ENCODE data around the gene SIPA1L3.

Gene SIPA1L3

GRCh38 chr19:38118176-38118575 is 211.2 kb downstream of the SIPA1L3 start:
- no peak for DNase-seq

GRCh38 chr19:38120471-38121025 is 213.5 kb downstream of the SIPA1L3 start:
- DNase-seq: no peak

GRCh38 chr19:38122402-38123093 is 215.5 kb downstream of the SIPA1L3 start:
- peak; percentile 87 for DNase-seq

DNA sequence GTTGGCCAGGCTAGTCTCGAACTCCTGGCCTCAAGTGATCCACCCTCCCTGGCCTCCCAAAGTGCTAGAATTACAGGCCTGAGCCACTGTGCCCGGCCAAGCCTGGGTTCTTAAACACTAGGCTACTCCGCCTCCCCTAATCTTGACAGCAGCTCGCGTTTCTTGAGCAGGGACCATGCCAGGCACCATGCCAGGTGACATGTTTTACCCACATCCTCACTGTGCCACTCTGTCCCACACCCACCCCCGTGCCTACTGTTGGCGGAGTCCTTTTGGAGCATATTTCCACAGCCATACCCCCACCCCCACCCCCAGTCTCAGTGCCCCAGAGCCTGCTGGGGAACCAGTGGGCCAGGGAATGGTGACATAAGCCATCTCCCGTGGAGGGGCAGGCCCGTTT is 218.2 kb downstream of the SIPA1L3 start:
- no peak for DNase-seq

DNA sequence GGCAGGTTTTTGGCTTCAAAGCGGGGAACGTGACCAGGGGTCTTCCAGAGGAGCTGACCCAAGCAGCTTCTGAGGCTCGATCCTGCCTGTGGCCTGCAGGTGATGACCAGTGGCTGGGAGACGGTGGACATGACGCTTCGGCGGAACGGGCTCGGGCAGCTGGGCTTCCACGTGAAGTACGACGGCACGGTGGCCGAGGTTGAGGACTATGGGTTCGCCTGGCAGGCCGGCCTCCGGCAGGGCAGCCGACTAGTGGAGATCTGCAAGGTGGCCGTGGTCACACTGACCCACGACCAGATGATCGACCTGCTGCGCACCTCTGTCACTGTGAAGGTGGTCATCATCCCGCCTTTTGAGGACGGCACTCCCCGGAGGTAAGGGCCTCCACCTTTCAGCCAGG is 223.4 kb downstream of the SIPA1L3 start:
- no peak for DNase-seq

DNA sequence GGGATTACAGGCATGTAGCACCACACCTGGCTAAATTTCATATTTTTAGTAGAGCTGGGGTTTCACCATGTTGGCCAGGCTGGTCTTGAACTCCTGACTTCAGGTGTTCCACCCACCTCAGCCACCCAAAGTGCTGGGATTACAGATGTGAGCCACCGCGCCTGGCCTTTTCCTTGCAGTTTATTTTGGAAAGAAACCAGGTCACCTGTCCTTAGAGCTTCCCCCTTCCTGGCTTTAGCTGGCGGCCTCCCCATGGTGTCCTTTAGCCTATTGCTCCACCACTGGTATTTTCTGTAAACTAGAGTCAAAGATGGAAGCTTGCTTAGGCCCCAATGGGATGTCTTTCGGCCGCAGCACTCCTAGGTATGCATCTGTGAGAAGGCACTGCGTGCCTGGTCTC is 225.8 kb downstream of the SIPA1L3 start:
- no peak for DNase-seq

- no peak for DNase-seq
Measured at GRCh38 chr19:38133319-38133718, 226.3 kb downstream of the SIPA1L3 start.

DNA sequence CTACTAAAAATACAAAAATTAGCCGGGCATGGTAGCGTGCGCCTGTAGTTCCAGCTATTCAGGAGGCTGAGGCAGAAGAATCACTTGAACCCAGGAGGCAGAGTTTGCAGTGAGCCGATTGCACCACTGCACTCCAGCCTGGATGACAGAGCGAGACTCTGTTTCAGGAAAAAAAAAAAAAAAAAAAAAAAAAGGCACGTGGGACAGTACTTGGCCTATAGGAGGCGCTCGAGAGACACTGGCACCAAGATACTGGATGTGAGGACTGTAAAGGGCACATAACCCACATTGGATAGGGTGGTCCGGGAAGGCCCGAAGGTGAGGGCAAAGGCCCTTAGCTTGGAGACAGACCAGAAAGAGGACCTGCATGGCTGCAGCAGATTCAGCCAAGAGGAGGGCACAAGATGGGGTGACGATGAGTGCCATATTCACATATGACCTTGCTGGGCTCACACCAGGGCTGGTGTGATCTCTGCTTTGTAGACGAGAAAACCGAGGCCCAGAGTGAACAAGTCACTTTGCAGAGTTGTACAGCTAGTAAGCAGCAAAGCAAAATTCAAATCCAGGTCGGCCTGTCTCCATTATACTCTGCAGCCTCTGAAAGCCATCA is 227.6 kb downstream of the SIPA1L3 start:
- DNase-seq: no peak

GRCh38 chr19:38135150-38135998 is 228.4 kb downstream of the SIPA1L3 start:
- DNase-seq: no peak

GRCh38 chr19:38139122-38139521 is 232.1 kb downstream of the SIPA1L3 start:
- DNase-seq: no peak

DNA sequence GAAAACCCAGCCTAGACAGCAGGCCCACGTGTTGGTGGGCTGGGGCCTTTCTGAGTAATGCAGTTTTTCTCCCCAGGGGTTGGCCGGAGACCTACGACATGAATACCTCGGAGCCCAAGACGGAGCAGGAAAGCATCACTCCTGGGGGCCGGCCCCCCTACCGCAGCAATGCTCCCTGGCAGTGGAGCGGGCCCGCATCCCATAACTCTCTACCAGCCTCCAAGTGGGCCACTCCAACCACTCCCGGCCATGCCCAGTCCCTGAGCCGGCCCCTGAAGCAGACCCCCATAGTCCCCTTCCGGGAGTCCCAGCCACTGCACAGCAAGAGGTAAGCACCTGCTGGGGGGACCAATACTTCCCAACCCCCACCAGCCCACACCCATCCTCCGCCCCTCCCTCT is 234.1 kb downstream of the SIPA1L3 start:
- no peak for DNase-seq

DNA sequence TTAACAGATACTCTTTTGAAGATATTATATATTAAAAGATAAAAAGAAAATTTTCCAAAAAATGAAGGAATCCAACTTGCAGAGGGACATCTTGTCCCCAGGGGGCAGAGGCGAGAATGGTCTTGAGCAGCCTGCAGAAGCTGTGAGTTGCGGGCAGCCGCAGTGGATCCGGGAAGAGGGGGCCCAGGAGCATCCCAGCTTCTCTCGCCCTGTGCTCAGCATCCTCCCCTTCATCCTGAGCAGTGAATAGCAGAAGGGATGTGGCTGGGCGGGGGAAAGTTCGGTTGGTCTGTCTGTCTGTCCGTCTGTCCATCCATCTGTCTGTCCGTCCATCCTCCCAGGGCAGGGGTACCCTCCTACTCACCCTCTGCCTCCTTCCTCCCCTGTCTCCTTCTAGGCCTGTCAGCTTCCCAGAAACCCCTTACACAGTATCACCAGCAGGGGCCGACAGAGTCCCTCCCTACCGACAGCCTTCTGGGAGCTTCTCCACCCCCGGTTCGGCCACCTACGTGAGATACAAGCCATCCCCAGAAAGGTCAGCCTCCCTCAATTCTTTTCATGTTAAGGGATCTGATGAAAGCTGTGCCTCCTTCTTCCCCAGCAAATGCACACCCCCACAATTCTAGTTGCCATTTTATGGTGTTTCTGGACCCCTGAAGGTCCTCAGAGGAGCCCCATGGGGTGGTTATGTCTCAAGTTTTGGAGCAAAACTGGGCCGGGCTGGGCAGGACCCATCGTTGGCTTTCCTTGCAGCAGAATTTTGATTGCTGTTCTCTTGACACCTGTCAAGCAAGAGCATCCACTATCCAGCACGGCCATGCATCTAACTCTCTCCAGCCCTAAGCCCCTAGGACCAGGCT is 235.4 kb downstream of the SIPA1L3 start:
- peak; percentile 26 for DNase-seq

DNA sequence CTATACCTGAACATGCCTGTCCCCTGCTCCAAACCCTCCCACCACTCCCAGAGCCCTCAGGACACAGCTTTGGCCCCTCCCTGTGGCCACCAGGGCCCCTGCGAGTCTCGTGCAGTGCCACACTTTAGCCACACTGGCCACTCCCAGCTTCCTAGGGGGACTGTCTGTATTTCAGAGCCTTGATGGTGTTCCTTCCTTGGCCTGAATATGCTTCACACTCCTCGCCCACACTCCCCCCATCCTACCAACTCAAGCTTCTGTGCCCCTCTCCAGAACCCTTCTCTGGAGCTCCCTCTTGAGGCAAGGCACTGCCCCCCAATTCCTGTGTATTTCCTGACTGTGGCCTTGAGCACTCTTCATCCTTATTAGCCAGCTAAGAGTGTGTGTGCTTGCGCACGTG is 236.8 kb downstream of the SIPA1L3 start:
- DNase-seq: no peak

DNA sequence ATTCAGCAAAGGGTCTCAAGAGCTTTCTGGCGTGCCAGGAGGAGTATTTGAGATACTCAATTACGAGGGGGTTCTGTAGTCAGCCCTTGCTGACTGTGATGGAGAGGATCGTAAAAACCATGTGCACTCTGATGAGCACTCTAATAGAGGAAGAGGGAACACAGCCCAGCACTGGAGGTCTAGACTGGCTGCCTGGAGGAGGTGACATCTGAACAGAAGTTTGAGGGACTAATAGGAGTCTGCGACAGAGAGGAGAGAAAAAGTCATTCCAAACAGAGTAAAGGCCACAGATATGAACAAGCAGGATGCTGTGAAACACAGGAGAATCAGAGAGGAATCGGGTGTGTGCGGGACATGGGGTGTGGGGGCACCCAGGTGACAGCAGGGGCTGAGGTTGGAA is 237.7 kb downstream of the SIPA1L3 start:
- no peak for DNase-seq

DNA sequence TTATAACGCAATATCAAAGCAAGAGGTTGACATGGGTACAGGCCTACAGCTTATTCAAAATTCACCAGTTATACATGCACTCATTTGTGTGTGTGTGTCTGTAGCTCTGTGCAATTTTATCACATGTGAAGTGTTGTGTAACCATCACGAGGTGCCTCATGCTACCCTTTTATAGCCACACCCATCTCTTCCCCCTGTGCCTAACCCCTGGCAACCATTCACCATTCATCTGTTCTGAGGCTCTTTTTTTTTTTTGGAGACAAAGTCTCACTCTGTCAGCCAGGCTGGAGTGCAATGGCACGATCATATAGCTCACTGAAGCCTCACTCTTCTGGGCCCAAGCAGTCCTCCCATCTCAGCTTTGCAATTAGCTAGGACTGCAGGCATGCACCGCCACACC is 238.6 kb downstream of the SIPA1L3 start:
- peak; percentile 54 for DNase-seq

- no peak for DNase-seq
Measured at GRCh38 chr19:38148337-38148736, 241.3 kb downstream of the SIPA1L3 start.

GRCh38 chr19:38149661-38150061 is 242.7 kb downstream of the SIPA1L3 start:
- no peak for DNase-seq

DNA sequence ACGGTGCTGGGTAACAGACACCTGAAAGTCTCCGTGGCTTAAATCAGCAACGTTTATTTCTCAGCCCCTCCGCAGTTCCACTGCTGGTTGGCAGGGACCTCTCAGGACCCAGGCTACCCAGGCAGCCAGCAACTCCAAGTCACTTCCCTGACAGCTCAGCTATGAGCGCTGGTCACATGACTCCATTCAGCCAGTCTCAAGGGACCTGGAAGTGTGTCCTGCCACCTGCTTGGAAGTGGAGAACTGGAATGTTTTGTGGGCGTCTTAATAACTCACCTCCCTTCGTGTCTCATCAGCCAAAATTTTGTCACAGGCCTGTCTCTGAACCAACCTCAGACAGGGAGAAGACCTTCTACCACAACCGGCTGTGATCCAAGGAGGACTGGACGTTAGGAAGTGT is 244.2 kb downstream of the SIPA1L3 start:
- DNase-seq: peak; percentile 21

DNA sequence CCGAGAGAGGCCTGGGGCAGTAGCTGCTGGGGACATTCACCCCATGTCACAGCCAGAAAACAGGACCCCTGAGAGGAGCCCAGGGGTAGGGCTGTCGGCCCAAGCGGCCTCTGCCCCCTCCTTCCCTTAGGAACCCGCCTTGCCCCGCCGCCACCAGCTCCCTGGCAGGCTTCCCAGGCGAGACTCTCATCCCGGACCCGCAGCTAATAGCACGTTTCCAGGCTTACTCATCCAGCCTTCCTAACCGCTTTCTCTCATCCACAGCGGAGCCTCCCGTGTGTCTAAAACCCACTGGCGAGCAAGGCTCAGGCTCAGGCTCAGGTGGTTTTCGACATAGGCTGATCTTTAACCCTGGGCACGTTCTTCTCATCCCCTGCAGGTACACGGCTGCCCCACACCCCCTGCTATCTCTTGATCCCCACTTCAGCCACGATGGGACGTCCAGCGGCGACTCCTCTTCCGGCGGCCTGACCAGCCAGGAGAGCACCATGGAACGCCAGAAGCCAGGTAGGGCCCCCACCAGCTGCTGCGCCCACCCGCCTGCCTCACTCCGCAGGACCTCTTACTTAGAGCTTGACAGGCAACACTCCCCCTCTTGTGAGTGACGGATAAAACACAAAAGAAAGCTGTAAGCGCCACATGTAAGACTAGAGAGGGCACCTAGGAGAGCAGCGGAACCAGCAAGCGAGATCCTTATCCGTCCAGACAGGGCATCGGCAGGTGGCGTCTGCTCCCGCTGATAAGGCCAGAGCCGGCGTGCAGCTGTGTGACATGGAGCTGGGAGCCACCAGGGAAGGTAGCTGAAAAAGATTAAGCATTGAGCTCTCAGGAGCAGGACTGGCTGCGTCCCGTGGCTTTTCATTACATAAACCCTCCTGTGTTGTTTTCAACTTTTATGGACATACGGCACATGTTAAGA is 245.7 kb downstream of the SIPA1L3 start:
- DNase-seq: no peak

DNA sequence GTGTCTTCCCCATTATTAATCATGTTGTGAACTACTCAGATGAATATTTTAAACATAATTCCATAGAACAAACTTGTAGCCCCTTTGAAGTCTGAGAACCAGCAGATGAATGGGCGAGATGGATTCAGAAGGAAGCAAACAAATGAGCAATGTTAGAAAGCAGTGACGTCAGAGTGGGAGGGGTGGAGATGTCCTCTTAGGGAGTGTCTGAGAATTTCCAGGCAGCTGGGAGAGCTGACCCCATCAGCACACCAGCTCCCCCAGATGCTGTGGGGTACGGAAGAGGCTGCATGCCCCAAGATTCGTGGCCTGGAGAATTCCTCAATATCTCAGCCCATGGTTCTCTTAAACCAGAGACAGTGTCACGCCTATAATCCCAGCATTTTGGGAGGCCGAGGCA is 248.4 kb downstream of the SIPA1L3 start:
- DNase-seq: no peak

DNA sequence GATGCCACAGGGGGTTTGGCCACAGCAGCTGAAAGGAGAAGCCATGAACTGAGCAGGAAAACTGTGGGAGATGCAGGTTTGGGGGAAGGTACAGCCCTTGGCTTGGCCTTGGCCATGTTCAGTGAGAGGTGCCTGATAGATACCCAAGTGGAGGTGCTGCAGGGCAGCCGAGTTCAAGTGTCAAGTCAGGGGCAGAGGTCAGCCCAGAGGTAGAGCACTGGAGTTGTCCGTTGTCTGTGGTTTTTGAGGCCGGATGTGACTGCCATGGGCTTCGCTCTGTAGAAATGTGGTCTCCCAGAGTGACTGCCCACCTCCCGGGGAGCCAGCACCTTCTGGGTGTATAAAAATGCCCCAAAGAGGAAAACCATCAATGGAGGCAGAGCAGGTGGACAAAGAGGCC is 251.7 kb downstream of the SIPA1L3 start:
- no peak for DNase-seq

DNA sequence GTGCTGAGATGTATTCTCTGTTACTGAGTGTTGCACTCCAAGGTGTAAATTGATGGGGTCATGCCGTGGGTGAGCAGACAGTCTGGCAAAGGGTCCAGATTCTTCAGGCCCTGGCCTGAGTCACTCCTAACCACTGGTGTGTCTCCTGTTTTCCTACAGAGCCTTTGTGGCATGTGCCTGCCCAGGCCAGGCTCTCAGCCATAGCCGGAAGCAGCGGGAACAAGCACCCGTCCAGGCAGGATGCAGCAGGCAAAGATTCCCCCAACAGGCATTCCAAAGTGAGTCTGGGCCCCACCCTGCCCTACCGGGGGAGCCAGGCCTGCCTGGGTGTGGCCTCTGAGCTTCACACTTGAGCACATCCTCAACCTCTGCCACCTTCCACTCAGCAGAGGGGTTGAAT is 255.1 kb downstream of the SIPA1L3 start:
- no peak for DNase-seq
